Spinal cord (tissue), 10 donors: ENCODE measurements around the gene TBC1D10A. TPM values are rescaled to one million over a fixed set of nuclear protein-coding genes. Genes with fewer than 3 reads are reported as not detected.

Source experiments
- DNase-seq, 6 donors: peaks; one replicate each; pipeline versions ENCODE4 v3.0.0 to v3.0.0-alpha.2; 2013 to 2015; ENCODE audit warnings: low spot score in 6 of 6, low read depth in 4 of 6
- H3K27ac ChIP-seq: one replicate; pipeline ENCODE4 v1.5.1; 2013; ENCODE audit warnings: low read depth, low read length, control low read depth
- H3K27me3 ChIP-seq: one replicate; pipeline ENCODE4 v1.6.1; 2013; ENCODE audit warnings: low read length; ENCODE audit not compliant: control insufficient read depth, insufficient read depth
- H3K36me3 ChIP-seq: one replicate; pipeline ENCODE4 v1.6.1; 2013; ENCODE audit warnings: low read length; ENCODE audit not compliant: control insufficient read depth, insufficient read depth
- H3K4me1 ChIP-seq: one replicate; pipeline ENCODE4 v1.6.1; 2013; ENCODE audit warnings: low read length; ENCODE audit not compliant: control insufficient read depth, insufficient read depth
- H3K4me3 ChIP-seq: one replicate; pipeline ENCODE4 v1.5.1; 2013; ENCODE audit warnings: low read depth, low read length, control low read depth
- H3K9me3 ChIP-seq: one replicate; pipeline ENCODE4 v1.6.1; 2013; ENCODE audit warnings: low read length; ENCODE audit not compliant: control insufficient read depth, insufficient read depth
- WGBS: methylation state at CpG from one replicate; pipeline ENCODE4 v1.1.5; 2013; ENCODE audit warnings: missing lambda C conversion rate; ENCODE audit not compliant: insufficient coverage; 5-methylcytosine and 5-hydroxymethylcytosine counted together
- long read RNA-seq, 4 donors: transcript quantifications; one replicate each; lab custom pipeline, GENCODE V29; 2026
- polyA plus RNA-seq, 2 donors: library from polyadenylated mRNA; unstranded; fragments of 120-200 nt; gene quantifications; one replicate each; pipeline ENCODE4 v1.2.1, GENCODE V29; 2013; ENCODE audit not compliant: insufficient read length in 2 of 2
- total RNA-seq, 2 donors: library from RNA; depleted of rRNA in 1 of 2; stranded (reverse); fragments of 120-200 nt in 1 of 2; fragments of >200 nt in 1 of 2; gene quantifications; one replicate each; pipeline versions ENCODE4 v1.2.3 to v1.2.4, GENCODE V29; 2013 to 2014
- donor health status: healthy.

TBC1D10A gene
- total RNA-seq: 10 to 100 TPM in 1 of 2 donors, 1 to 10 TPM in 1; 9.1 to 16.3 TPM
- polyA plus RNA-seq: 10 to 100 TPM; 18.0 to 24.5 TPM
- long read RNA-seq, donor 1, transcript TBC1D10A-201 (9 exons, 2,077 nt): major isoform, 10 of 10 reads
- long read RNA-seq, donor 1, partial matches to known transcripts: 0 of 10 reads
- long read RNA-seq, donor 1, other reads (novel, unspliced or antisense): 0 of 10 reads
- long read RNA-seq, donor 2, partial matches to known transcripts: 0 of 4 reads
- long read RNA-seq, donor 2, other reads (novel, unspliced or antisense): 0 of 4 reads
- long read RNA-seq, donor 3, partial matches to known transcripts: 0 of 3 reads
- long read RNA-seq, donor 3, other reads (novel, unspliced or antisense): 0 of 3 reads
- long read RNA-seq, donor 4, transcript TBC1D10A-201 (9 exons, 2,077 nt): major isoform, 8 of 9 reads
- long read RNA-seq, donor 4, partial matches to known transcripts: 0 of 9 reads
- long read RNA-seq, donor 4, other reads (novel, unspliced or antisense): 0 of 9 reads

GRCh38 chr22:30326706-30327362 is at the start of gene TBC1D10A:
Gene TBC1D10A (minus strand): TSS chr22:30326941. CDS start chr22:30326881, 60 bp downstream.
- peak within 1 kb of the TSS; percentile 58 for H3K4me3 ChIP-seq
- no peaks in the 10 kb centered on the region for H3K9me3 ChIP-seq
- H3K27me3 ChIP-seq: no peaks in the 10 kb centered on the region
- peaks cover 20% of the 10 kb centered on the region for H3K36me3 ChIP-seq
- H3K27ac ChIP-seq: peak within 1 kb of the TSS; percentile 64
- WGBS: 0% methylated on average over 69 of the region's 69 CpGs
- peak in 5 of 6 donors; percentile 75 to 97 (median 87) for DNase-seq
- H3K4me1 ChIP-seq: peaks cover 28% of the 10 kb centered on the region

- 92% methylated on average over 12 of the region's 13 CpGs for WGBS
- H3K9me3 ChIP-seq: no peaks in the 10 kb centered on the region
- DNase-seq: no peak
- H3K4me3 ChIP-seq: no peak overlapping the region
- H3K27me3 ChIP-seq: no peaks in the 10 kb centered on the region
- peaks cover 17% of the 10 kb centered on the region for H3K4me1 ChIP-seq
- peaks cover 79% of the 10 kb centered on the region for H3K36me3 ChIP-seq
- no peak overlapping the region for H3K27ac ChIP-seq
Observed at GRCh38 chr22:30375312-30375849, 48.6 kb upstream of the TBC1D10A start.

GRCh38 chr22:30373331-30374325 is 46.9 kb upstream of the TBC1D10A start:
- no peak overlapping the region for H3K4me3 ChIP-seq
- H3K27ac ChIP-seq: no peak overlapping the region
- H3K4me1 ChIP-seq: peaks cover 17% of the 10 kb centered on the region
- no peaks in the 10 kb centered on the region for H3K27me3 ChIP-seq
- no peak for DNase-seq
- peaks cover 76% of the 10 kb centered on the region for H3K36me3 ChIP-seq
- no peaks in the 10 kb centered on the region for H3K9me3 ChIP-seq
- WGBS: 71% methylated on average over 33 of the region's 33 CpGs

DNA sequence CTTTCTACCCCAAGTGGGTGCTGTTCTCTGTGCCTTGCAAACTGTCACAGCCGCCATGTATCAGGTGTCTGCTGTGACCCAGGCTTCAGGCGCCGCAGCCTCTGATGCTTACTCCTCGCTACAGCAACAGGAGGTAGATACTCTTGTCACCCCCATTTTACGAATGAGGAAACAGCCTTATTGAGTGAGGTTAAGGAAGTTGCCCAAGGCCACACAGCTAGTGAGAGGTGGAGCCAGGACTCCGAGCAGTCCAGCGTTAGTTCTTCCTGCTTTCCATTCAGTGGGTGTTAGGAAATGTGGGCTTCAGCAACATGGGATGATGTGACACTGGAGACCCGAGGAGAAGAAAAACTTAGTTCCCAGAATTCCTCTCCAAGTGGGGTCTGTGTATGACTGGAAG is 46.2 kb upstream of the TBC1D10A start:
- H3K9me3 ChIP-seq: no peaks in the 10 kb centered on the region
- peaks cover 17% of the 10 kb centered on the region for H3K4me1 ChIP-seq
- no peak for DNase-seq
- no peaks in the 10 kb centered on the region for H3K27me3 ChIP-seq
- WGBS: 64% methylated on average over 4 of the region's 8 CpGs
- H3K27ac ChIP-seq: no peak overlapping the region
- peaks cover 78% of the 10 kb centered on the region for H3K36me3 ChIP-seq
- no peak overlapping the region for H3K4me3 ChIP-seq

DNA sequence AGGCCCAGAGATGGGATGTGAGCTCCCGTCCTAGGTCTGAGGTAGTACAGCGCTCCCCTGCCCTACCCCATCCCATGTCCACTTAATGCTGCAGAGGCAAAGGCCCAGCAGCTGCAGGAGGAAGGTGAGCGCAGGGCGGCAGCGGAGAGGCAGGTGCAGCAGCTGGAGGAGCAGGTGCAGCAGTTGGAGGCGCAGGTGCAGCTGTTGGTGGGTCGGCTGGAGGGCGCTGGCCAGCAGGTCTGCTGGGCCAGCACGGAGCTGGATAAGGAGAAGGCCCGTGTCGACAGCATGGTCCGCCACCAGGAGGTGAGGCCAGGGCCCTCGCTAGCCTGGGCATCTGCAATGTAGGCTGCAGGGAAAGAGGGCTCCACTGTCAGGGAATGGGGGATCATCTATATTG is 45.2 kb upstream of the TBC1D10A start:
- 87% methylated on average over 12 of the region's 13 CpGs for WGBS
- H3K4me1 ChIP-seq: peaks cover 17% of the 10 kb centered on the region
- no peaks in the 10 kb centered on the region for H3K9me3 ChIP-seq
- H3K27me3 ChIP-seq: no peaks in the 10 kb centered on the region
- H3K4me3 ChIP-seq: no peak overlapping the region
- H3K27ac ChIP-seq: no peak overlapping the region
- DNase-seq: no peak
- H3K36me3 ChIP-seq: peaks cover 68% of the 10 kb centered on the region

GRCh38 chr22:30371321-30371720 is 44.6 kb upstream of the TBC1D10A start:
- Histone ChIP-seq H3K27me3 (no peaks in the 10 kb centered on the region), H3K4me3 (no peak overlapping the region), H3K36me3 (peaks cover 63% of the 10 kb centered on the region), H3K27ac (no peak overlapping the region), H3K4me1 (peaks cover 17% of the 10 kb centered on the region), H3K9me3 (no peaks in the 10 kb centered on the region)
- no peak for DNase-seq
- 86% methylated on average over 9 of the region's 9 CpGs for WGBS

DNA sequence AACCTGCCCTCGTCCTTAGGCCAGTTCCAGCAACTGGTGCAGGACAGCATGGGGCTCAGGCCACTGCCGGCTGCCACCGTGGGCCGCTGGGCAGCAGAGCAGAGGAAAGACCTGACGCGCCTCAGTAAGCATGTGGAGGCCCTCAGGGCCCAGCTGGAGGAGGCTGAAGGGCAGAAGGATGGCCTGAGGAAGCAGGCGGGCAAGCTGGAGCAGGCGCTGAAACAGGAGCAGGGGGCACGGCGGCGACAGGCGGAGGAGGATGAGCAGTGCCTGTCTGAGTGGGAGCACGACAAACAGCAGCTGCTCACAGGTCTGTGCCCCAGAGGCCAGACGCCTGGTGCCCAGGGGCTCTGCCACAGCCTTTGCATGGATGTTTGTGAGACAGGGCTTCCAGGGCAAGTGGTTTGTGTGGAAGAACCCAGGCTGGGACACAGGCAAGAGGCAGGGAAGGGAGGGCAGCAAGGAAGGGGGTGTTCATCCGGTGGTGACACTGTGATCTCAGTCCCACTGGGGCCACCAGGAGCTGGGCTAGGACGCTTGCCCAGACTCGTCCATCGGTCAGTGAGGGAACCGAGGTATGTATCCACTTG is 44.0 kb upstream of the TBC1D10A start:
- Histone ChIP-seq H3K4me1 (peaks cover 17% of the 10 kb centered on the region), H3K27me3 (no peaks in the 10 kb centered on the region), H3K27ac (no peak overlapping the region), H3K9me3 (no peaks in the 10 kb centered on the region), H3K4me3 (no peak overlapping the region), H3K36me3 (peaks cover 63% of the 10 kb centered on the region)
- WGBS: 88% methylated on average over 19 of the region's 19 CpGs
- no peak for DNase-seq

DNA sequence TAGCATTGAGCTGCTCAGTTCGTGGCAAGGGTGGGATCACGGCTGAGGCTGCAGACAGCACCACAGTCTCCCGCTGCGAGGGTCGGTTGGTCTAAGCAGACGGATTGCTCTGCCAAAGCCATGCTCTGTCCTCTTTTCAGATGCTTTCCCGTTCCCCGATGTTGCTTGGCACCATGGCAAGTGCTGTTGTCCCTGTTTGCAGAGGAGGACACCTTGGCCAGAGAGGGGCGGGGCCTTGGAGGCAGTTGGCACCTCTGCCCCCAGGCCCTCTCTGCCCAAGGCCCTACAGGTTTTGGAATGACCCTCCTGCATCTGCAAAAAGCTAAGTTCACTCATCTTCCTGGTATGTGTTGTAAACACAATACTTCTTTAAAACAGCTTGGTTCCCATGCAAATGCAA is 41.7 kb upstream of the TBC1D10A start:
- H3K27me3 ChIP-seq: no peaks in the 10 kb centered on the region
- 84% methylated on average over 9 of the region's 9 CpGs for WGBS
- H3K36me3 ChIP-seq: peaks cover 59% of the 10 kb centered on the region
- no peak overlapping the region for H3K4me3 ChIP-seq
- H3K4me1 ChIP-seq: peaks cover 4% of the 10 kb centered on the region
- no peaks in the 10 kb centered on the region for H3K9me3 ChIP-seq
- H3K27ac ChIP-seq: no peak overlapping the region
- no peak for DNase-seq
